Peyer's patch (tissue), 4 donors: ENCODE results near the gene TUFM. TPM values are rescaled to one million over a fixed set of nuclear protein-coding genes. Genes with fewer than 3 reads are reported as not detected.

ENCODE experiments used
- DNase-seq, 3 donors: peaks; one replicate each; pipeline ENCODE4 v3.0.0-alpha.2; 2017 to 2019
- H3K27ac ChIP-seq, 4 donors: fragments of 200-600 bp; sonication (generic); one replicate each; pipeline ENCODE4 v1.5.1; 2016 to 2019
- H3K27me3 ChIP-seq, 2 donors: fragments of 200-600 bp; sonication (generic); one replicate each; pipeline ENCODE4 v1.5.1; 2019
- H3K36me3 ChIP-seq, 3 donors: fragments of 200-600 bp; sonication (generic); one replicate each; pipeline ENCODE4 v1.5.1; 2016 to 2019
- H3K4me1 ChIP-seq, 4 donors: fragments of 200-600 bp; sonication (generic); one replicate each; pipeline ENCODE4 v1.5.1; 2016 to 2019
- H3K4me3 ChIP-seq, 4 donors: fragments of 200-600 bp; sonication (generic); 1 replicate in 3 of 4; 2 replicates in 1 of 4; pipeline ENCODE4 v1.5.1; 2016 to 2019; ENCODE audit warnings: mild to moderate bottlenecking in 1 of 4
- H3K9me3 ChIP-seq, 4 donors: fragments of 200-600 bp; sonication (generic); one replicate each; pipeline ENCODE4 v1.5.1; 2016 to 2019; ENCODE audit warnings: mild to moderate bottlenecking in 1 of 4
- POLR2A ChIP-seq, 2 donors: fragments of 450-650 bp; IDR thresholded peaks; one replicate each; pipeline ENCODE4 v1.5.1; 2017; ENCODE audit warnings: antibody characterized with exemption in 2 of 2, mild to moderate bottlenecking in 2 of 2, moderate library complexity in 2 of 2
- total RNA-seq, 4 donors: library from RNA; depleted of rRNA; stranded (reverse); fragments of >200 nt; gene quantifications; one replicate each; pipeline ENCODE4 v1.1.0, GENCODE V29; 2016
- TF ChIP-seq, protein P1 (sequence below), 6 experiments: fragments of 450-650 bp in 4 of 6; fragments of 200-600 bp in 2 of 6; sonication (generic) in 1 of 6; IDR thresholded peaks; one replicate each; pipeline ENCODE4 v1.5.1; 2017 to 2019; ENCODE audit warnings: antibody characterized with exemption in 6 of 6, mild to moderate bottlenecking in 3 of 6, moderate library complexity in 1 of 6

The TUFM gene
- total RNA-seq, 4 donors from 2014 or later: 125 to 157 (median 131) TPM

DNA sequence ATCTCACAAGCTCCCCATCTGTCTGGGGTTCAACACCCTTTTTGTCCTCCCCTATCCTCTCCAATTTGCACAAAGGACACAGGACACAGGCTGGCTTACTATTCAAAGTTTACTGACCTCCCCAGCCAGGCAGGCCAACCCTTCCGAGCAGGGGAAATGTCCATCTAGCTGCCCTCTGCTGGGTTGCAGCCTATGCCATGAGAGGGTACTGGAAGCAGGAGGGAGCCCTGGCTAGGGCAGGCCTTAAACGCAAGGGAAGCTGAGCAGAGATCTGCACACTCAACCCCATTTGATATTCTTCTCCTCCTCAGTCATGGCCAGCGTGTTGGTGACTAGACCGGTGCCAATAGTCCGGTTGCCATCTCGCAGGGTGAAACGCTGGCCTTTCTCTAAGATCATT, 3.5 kb downstream of the TUFM start:
- H3K36me3 ChIP-seq: peaks cover 0 to 35% (median 0%) of the 10 kb centered on the region in 3 donors
- no peak for TF ChIP-seq POLR2A (IDR thresholded peaks at IDR 0.05)
- TF ChIP-seq, protein P1, sequence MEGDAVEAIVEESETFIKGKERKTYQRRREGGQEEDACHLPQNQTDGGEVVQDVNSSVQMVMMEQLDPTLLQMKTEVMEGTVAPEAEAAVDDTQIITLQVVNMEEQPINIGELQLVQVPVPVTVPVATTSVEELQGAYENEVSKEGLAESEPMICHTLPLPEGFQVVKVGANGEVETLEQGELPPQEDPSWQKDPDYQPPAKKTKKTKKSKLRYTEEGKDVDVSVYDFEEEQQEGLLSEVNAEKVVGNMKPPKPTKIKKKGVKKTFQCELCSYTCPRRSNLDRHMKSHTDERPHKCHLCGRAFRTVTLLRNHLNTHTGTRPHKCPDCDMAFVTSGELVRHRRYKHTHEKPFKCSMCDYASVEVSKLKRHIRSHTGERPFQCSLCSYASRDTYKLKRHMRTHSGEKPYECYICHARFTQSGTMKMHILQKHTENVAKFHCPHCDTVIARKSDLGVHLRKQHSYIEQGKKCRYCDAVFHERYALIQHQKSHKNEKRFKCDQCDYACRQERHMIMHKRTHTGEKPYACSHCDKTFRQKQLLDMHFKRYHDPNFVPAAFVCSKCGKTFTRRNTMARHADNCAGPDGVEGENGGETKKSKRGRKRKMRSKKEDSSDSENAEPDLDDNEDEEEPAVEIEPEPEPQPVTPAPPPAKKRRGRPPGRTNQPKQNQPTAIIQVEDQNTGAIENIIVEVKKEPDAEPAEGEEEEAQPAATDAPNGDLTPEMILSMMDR (IDR thresholded peaks at IDR 0.05): no peak
- H3K4me1 ChIP-seq: peaks cover 0 to 22% (median 16%) of the 10 kb centered on the region in 4 donors
- no peak for DNase-seq
- H3K4me3 ChIP-seq: no peak overlapping the region
- no peak overlapping the region for H3K27ac ChIP-seq
- H3K27me3 ChIP-seq: no peaks in the 10 kb centered on the region
- no peaks in the 10 kb centered on the region for H3K9me3 ChIP-seq

DNA sequence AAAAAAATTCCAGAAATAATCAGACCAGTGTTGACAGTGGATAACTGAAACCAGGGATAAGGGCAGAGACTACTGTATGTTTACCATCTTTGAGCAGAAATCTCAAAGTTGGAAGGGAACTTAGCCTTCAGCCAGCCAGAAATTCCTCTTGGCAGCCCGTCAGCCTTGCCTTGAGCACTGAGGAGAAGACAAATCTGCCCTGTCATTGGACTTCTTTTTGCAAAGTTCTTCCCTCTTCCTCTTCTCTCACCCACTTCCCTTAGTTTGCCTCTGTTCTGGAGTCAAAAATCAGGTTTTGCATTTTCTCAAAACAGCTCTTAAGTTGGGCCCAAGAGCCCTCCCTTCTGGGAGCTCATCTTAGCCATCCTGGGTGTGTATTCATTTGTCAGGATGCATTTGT, 6.2 kb downstream of the TUFM start:
- TF ChIP-seq, protein P1 (IDR thresholded peaks at IDR 0.05): no peak
- TF ChIP-seq POLR2A (IDR thresholded peaks at IDR 0.05): no peak
- Histone ChIP-seq H3K4me3 (no peak overlapping the region), H3K36me3 (peaks cover 0 to 63% (median 0%) of the 10 kb centered on the region in 3 donors), H3K27ac (no peak overlapping the region), H3K27me3 (no peaks in the 10 kb centered on the region), H3K4me1 (peaks cover 0 to 5% (median 2%) of the 10 kb centered on the region in 4 donors), H3K9me3 (no peaks in the 10 kb centered on the region)
- no peak for DNase-seq

DNA sequence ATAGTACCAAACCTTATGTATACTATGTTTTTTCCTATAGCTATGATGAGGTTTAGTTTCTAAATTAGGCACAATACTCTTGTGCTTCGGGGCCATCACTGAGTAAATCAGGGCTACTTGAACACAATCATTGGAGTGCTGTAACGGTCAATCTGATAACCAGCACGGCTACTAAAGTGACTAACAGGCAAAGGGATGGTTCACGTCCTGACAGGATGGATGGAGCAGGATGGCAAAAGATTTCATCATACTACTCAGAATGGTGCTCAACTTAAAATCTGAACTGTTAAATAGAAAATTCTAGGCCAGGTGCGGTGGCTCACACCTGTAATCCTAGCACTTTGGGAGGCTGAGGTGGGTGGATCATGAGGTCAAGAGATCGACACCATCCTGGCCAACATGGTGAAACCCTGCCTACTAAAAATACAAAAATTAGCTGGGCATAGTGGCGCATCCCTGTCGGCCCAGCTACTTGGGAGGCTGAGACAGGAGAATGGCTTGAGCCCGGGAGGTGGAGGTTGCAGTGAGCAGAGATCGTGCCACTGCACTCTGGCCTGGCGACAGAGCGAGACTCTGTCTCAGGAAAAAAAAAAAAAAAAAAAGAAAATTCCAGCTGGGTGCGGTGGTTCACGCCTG, 7.0 kb downstream of the TUFM start:
- peaks cover 0 to 63% (median 0%) of the 10 kb centered on the region in 3 donors for H3K36me3 ChIP-seq

DNA sequence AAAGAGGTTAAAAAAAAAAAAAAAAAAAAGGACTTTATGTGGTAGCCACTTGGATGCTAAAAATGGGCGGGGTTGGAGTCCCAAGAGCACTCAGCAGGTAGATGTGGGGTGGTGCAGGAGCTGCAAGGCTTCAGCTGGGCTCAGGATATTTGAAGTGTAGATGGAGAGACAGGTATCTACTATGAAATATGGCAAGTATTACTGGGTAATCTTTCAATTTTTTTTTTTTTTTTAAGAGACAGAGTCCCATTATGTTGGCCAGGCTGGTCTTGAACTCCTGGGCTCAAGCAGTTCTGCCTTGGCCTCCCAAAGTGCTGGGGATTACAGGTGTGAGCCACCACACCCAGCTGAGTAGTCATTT, 7.6 kb downstream of the TUFM start:
- TF ChIP-seq, protein P1 (IDR thresholded peaks at IDR 0.05): no peak
- TF ChIP-seq POLR2A (IDR thresholded peaks at IDR 0.05): no peak
- Histone ChIP-seq H3K36me3 (peaks cover 0 to 63% (median 0%) of the 10 kb centered on the region in 3 donors), H3K4me3 (no peak overlapping the region)

More for the DNA sequence above, 7.0 kb downstream of the TUFM start:
- H3K27ac ChIP-seq: no peak overlapping the region
- DNase-seq: no peak
- H3K27me3 ChIP-seq: no peaks in the 10 kb centered on the region
- H3K4me1 ChIP-seq: no peaks in the 10 kb centered on the region
- H3K9me3 ChIP-seq: no peaks in the 10 kb centered on the region
- H3K4me3 ChIP-seq: no peak overlapping the region
- TF ChIP-seq POLR2A (IDR thresholded peaks at IDR 0.05): no peak
- TF ChIP-seq, protein P1 (IDR thresholded peaks at IDR 0.05): no peak

DNA sequence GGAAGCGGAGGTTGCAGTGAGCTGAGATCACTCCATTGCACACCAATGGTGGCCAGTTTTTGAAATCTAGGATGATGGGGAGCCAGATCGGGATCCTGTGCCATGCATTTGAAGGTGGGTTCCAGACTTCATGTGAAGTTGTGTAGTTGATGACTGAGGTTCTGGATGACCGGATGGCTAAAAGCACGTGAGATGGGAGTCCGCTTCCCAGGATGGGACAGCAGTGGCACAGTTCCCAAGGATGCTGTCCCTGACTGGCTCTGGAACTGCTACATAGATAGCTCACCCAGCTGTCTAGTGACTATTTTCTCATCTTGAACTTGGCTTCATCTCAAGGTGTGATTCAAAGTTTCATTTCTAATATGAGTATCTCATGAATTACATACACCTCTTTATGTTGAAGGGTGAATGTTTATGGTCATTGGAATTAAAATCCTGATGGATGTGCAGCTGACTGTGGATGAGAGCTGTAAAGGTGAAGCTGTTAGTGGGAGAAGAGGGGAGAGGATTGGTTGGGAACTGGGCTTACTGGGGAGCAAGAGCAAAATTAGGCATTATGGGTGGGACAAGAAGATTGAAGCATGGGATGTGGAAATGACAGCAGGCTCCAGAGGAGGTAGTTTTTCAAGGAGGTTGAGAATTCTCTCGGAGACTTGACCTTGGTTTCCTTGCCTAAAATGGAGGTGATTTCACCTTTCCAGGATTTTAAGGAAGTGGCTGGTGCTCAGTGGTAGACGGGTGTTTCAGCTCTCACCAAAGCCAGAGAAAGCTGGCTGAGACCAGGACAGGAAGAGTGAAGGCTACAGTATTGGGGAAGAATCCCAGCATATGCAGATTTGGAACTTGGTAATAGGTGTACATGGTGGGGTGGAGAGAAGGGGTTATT, 8.2 kb downstream of the TUFM start:
- DNase-seq: no peak
- no peaks in the 10 kb centered on the region for H3K4me1 ChIP-seq
- H3K4me3 ChIP-seq: no peak overlapping the region
- H3K36me3 ChIP-seq: peaks cover 0 to 63% (median 4%) of the 10 kb centered on the region in 3 donors
- H3K9me3 ChIP-seq: no peaks in the 10 kb centered on the region
- TF ChIP-seq, protein P1 (IDR thresholded peaks at IDR 0.05): no peak
- no peak for TF ChIP-seq POLR2A (IDR thresholded peaks at IDR 0.05)
- H3K27me3 ChIP-seq: no peaks in the 10 kb centered on the region
- H3K27ac ChIP-seq: no peak overlapping the region

More for the DNA sequence above, 7.6 kb downstream of the TUFM start:
- Histone ChIP-seq H3K27me3 (no peaks in the 10 kb centered on the region), H3K4me1 (no peaks in the 10 kb centered on the region), H3K9me3 (no peaks in the 10 kb centered on the region), H3K27ac (no peak overlapping the region)
- DNase-seq: no peak
